NCI-H187 (cell line): Measurements from ENCODE around the gene OLFM4.

Source experiments
- DNase-seq, 2 experiments: peaks; one replicate each; lab custom pipeline; 2025; lab: John Stamatoyannopoulos, UW

Gene OLFM4

DNA sequence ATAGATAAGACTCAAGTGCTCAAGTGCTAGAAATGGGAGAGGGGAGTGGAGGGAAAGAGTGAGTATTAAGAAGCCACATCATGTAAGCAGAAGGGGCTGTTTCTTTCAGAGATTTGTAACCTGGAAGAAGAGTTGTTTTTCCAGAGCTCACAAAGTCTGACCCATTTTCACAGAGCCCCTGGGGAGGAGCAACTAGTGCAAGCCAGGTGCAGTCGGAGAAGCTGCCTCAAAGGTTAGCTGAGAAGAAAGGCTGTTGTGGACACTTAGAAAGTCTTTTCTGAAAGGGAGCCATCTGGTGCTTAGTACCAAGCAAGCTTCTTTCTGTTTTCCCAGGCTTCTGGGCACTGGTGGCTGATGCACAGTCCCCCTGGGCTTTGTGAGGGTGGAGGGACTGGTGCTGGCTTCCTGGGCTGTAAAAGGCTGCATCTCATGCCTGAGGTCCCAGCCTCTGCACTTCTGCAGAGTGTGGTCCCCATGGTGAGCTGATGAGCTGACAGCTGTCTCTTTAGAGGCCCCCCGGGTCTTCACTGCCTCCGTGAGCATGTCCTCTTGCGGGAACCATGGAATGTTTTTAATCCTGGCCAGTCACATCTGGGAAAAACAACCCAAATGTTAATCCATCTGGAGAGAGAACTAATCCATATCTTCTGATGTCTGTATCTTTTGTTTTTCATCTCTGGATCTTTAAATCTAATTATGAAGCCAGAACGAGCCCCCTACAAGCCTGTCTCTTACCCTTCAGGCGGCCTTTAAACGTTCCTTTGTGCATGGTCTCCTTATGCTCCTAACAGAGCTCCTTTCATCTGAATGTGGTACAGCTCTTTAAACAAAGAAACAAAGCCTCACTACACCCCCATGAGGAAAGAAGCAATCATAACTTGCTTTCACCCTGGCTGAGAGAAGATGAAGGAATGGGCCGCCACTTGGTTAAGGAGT, 40.2 kb downstream of the OLFM4 start:
- no peak for DNase-seq

DNA sequence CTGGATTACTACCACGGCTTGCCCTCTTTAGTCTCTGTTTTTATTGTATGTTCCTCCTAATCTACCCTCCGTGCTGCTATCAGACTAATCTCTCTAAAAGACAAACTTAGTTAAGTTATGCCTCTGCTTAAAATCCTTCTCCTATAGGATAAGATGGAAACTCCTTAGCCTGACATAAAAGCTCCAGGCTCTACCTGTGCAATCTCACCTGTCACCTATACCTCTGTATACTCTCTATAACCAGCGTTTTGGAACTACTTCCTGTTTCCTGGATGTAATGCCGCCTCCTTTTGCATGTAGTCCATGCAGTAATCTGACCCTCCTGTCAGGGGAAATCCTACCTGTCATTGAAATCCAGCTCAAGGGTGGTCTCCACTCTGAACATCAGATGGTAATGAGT, 41.2 kb downstream of the OLFM4 start:
- DNase-seq, result no peak

DNA sequence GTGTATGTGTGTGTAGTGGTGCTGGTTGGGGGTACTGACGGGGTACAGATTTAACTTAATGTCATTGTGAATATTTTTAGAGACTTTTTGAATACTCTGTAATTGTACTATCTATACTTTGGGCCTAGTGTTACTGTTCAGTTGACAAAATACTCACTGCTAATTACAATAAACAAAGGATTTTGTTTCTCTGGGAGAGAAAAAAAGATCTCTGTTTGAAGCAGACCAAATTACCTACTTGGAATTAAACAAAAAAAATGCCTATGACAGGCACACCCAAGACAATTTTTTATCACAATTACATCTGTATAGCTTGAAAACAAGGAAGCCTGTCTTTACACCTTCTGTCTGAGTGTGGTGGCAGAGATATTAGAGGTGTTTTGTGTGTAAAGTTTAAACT, 45.1 kb downstream of the OLFM4 start:
- no peak for DNase-seq

DNA sequence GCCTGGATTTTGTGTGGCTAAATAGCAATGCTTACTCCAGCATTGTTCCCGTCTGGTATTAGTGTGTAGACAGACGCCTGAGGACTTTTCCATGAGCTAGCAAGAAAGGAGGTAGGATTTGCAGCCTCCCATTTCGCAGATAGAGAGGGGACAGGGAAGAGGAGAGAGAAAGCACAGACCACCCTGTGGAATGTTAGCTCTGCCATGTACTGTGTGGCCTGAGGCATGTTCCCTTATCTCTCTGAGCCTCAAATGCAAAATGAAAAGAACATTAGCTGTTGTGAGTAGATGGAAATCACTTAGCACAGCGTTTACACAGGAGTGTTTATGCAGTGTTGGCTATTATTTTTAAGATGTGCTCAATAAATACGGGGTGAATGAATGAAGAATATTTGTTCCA, 45.5 kb downstream of the OLFM4 start:
- DNase-seq, result no peak

DNA sequence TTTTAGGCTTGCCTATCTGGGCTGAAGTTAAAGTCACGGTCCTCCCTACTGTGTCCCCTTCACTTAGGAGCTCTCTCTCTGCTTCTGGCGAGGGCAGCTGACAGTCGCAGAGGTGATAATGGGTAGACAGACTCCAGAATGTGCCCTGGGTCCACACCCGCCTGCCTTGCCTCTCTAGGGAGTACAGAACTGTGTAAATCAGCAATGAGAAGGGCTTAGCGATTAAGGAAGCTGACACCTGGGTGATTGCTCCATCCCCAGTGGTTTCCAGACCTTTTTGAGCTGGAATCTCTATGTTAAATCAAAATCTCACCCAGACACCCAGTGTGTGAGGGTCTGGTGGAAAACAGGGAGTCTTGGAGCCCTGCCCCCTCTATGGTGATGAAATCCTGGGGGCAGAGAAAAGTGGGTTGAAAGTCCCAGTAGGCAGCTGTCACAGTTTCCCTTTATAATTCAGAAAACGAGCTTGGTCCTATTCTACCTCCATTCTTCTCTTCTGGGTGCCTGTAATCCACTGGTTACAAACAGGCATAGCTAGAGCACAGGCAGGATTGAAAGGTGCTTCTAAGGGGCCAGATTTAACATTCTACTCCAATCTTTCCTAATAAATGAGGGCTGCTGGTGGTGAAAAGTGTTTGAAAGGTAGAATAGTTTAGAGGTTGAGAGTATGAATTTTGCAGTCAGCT, 46.9 kb downstream of the OLFM4 start:
- DNase-seq, result no peak

DNA sequence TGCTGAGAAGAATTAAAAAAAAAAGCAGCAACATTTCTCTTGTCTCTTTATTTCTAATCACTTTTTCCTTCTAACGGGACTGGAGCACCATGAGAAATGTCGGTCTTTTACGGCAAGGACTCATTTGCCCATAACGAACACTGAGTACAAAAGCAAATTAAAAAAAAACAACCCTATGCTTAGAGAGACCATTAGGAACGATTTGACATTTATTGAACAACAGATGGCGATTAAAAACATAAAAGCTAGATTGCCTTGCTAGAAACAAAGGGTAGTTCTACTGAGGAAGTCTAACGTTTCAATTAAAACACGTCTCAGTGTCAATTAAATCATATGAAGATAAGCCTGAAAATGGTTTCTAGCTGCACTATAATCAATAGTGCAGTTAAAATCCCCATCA, 51.1 kb downstream of the OLFM4 start:
- no peak for DNase-seq

DNA sequence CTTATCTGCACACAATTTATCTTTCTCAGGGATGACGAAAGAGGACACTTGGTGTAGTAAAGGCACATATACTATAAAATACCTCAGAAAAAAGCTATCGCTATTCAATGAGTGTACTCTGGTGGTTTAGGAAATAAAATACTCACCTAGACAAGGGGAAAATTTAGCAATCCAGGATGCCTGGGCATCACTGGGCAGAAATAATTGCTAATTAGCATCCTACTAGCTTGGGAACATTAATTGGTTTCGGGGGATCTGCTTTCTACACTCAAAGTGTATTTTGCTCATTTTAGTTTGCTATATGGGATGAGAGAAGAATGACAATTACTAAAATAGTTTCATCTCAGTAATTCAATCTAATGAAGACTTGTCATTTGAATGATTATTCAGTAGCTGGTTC, 60.3 kb downstream of the OLFM4 start:
- DNase-seq, result no peak

DNA sequence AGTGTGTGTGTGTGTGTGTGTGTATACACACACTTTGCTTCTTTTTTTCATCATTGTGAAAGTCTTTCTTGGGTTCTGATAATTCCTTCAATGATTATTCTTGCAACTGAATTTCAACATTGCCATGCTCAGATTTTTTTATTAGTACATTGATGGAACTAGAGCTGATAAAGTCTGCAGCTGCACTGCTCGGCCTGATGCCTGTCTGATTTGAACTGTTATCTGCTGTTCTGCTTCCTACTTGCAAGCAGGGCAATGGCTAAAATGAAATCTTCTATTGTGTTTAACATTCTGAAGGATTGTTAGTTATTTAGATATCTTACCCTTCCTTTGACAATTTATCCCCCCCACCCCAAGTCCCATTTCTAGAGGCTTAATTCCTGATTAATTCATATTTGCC, 61.3 kb downstream of the OLFM4 start:
- no peak for DNase-seq

DNA sequence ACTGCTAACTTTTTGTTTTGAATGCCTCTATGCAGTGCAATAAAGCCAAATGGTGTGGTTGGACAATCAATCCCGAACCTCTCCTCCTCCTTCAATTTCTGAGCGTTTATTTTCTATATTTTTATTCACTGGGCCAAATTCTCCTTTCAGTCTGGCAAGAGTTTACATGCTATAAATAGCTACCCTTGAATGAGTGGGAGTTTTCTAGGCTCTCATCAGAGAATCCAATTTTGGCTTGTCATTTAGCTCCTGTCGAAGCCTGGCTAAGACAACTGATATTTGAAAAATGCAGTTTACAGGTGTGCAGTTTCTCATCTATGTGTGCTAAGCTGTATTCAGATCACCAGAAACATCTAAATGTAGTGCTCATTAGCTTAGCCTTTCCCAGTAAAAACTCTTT, 61.8 kb downstream of the OLFM4 start:
- DNase-seq, result no peak

DNA sequence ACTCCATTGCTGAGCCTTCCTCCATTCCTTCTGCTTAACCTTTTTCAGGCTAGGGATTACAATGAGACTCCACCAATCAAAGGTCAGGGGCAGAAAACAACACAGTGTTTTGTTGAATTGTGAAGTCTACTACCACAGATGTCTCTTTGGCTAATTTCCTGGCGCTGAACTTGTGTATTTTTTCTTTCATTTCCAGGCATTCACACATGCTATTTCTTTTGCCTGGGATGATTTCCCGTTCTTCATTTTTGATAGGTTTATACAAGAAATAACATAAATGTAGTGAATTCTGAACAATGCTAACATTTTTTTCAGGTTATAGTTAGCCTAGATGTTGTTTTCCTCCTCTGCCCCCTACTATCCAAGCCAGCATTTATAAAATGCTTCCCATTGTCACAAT, 64.3 kb downstream of the OLFM4 start:
- DNase-seq, result no peak

DNA sequence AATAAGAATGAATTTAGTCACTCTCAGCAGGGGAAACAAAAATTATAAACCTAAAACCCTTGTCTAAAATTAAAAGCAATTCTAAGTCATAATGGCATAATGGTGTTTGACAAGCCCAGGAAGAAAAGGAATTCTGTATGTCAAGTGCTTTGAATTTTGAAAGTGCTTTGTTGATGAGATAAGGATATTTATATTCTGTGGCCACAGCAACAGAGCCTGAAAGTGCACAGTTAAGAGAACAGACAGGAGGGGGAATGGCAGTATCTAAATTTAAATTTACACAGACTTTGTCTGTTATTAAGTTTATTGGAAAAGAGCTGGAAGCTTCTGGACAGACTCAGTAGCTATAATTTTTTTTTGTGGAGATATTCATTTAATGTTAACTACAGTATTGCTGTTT, 69.8 kb downstream of the OLFM4 start:
- no peak for DNase-seq

DNA sequence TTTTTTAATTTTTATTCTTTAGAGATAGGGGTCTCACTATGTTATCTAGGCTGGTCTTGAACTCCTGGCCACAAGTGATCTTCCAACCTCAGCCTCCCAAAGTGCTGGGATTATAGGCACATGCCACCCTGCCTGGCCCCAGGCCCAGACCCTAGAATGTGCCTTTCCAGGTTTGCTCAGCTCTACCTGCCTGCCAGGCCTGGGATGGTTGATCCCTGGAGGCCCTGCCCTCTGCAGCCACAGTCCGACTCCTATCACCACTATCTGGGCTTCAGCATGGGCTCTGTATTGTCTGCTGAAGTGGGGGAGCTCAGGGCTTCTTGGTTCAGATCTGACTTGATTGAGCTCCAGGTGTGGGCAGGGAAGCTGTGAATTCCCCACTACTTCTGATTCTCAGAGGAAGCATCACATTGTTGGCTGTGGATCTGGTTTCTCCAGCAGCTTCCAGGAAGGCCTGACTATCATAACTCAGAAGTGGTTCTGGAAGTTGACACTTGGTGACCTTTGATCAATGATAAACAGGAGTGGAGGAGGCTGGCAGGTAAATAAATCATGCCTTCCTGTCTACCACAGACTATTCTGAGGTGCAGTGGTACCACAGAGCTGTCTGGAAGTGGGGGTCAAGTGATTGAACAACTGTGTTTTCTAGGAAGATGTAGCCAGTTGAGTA, 71.9 kb downstream of the OLFM4 start:
- no peak for DNase-seq
